Muscle of leg (tissue), 11 donors: ENCODE data around the gene LCE6A. TPM values are rescaled to one million over a fixed set of nuclear protein-coding genes. Genes with fewer than 3 reads are reported as not detected.

Experiments used
- DNase-seq: peaks from one replicate; pipeline ENCODE4 v3.0.0; 2013
- H3K27ac ChIP-seq: one replicate; pipeline ENCODE4 v1.5.1; 2013; ENCODE audit warnings: mild to moderate bottlenecking, low read length, control low read depth
- H3K27me3 ChIP-seq: one replicate; pipeline ENCODE4 v1.6.1; 2013; ENCODE audit warnings: low read length; ENCODE audit not compliant: control insufficient read depth, insufficient read depth
- H3K36me3 ChIP-seq: one replicate; pipeline ENCODE4 v1.6.1; 2013; ENCODE audit warnings: low read length; ENCODE audit not compliant: control insufficient read depth, insufficient read depth
- H3K4me1 ChIP-seq: one replicate; pipeline ENCODE4 v1.6.1; 2013; ENCODE audit warnings: low read length; ENCODE audit not compliant: control insufficient read depth, insufficient read depth
- H3K4me3 ChIP-seq: one replicate; pipeline ENCODE4 v1.5.1; 2013; ENCODE audit warnings: low read length, control low read depth
- H3K9me3 ChIP-seq: replicated peaks from 2 replicates; pipeline ENCODE4 v1.6.1; 2013; ENCODE audit warnings: low read depth, low read length; ENCODE audit not compliant: control insufficient read depth
- WGBS: methylation state at CpG from one replicate; pipeline ENCODE4 v1.1.5; 2013; ENCODE audit warnings: missing lambda C conversion rate; ENCODE audit not compliant: insufficient coverage; 5-methylcytosine and 5-hydroxymethylcytosine counted together
- polyA plus RNA-seq, 8 donors: library from polyadenylated mRNA; unstranded; fragments of 120-200 nt; gene quantifications; one replicate each; pipeline versions ENCODE4 v1.2.1 to v1.2.3, GENCODE V29; 2013; ENCODE audit warnings: inconsistent platforms in 1 of 8, low replicate concordance in 1 of 8; ENCODE audit not compliant: insufficient read length in 8 of 8, insufficient read depth in 1 of 8
- total RNA-seq: library from RNA; stranded (reverse); fragments of 120-200 nt; gene quantifications from one replicate; pipeline ENCODE4 v1.2.4, GENCODE V29; 2013

The LCE6A gene
- total and polyA plus RNA-seq, 9 donors, result not detected

- Histone ChIP-seq H3K36me3 (no peaks in the 10 kb centered on the region), H3K4me1 (no peaks in the 10 kb centered on the region), H3K4me3 (no peak overlapping the region), H3K27ac (no peak overlapping the region), H3K27me3 (no peaks in the 10 kb centered on the region), H3K9me3 (no peaks in the 10 kb centered on the region)
- WGBS, result no CpG with 5 or more reads among the region's 17 CpGs
- peak; percentile 2 for DNase-seq
Measured at GRCh38 chr1:152870831-152871730, 28.4 kb downstream of the LCE6A start.

- Histone ChIP-seq H3K27me3 (no peaks in the 10 kb centered on the region), H3K4me1 (no peaks in the 10 kb centered on the region), H3K36me3 (no peaks in the 10 kb centered on the region), H3K9me3 (no peaks in the 10 kb centered on the region), H3K27ac (no peak overlapping the region), H3K4me3 (no peak overlapping the region)
- WGBS, result 93% methylated on average over 5 of the region's 6 CpGs
- DNase-seq, result no peak
Measured at GRCh38 chr1:152871731-152872126, 29.1 kb downstream of the LCE6A start.

- Histone ChIP-seq H3K4me1 (no peaks in the 10 kb centered on the region), H3K4me3 (no peak overlapping the region), H3K27me3 (no peaks in the 10 kb centered on the region), H3K36me3 (no peaks in the 10 kb centered on the region), H3K27ac (no peak overlapping the region), H3K9me3 (no peaks in the 10 kb centered on the region)
- DNase-seq, result peak; percentile 50
Measured at GRCh38 chr1:152873495-152873894, 30.8 kb downstream of the LCE6A start.

GRCh38 chr1:152876827-152877226 is 34.2 kb downstream of the LCE6A start:
- no peak overlapping the region for H3K4me3 ChIP-seq
- H3K36me3 ChIP-seq, result no peaks in the 10 kb centered on the region
- no peaks in the 10 kb centered on the region for H3K4me1 ChIP-seq
- H3K27me3 ChIP-seq, result no peaks in the 10 kb centered on the region
- no peaks in the 10 kb centered on the region for H3K9me3 ChIP-seq
- H3K27ac ChIP-seq, result no peak overlapping the region
- 63% methylated on average over 1 of the region's 1 CpG for WGBS
- no peak for DNase-seq

- Histone ChIP-seq H3K36me3 (no peaks in the 10 kb centered on the region), H3K27ac (no peak within 1 kb of the TSS)
- 0% methylated on average over 1 of the region's 1 CpG for WGBS
Measured at GRCh38 chr1:152878042-152878441, 35.4 kb downstream of the LCE6A start, which contains the start of gene SMCP. SMCP (plus strand) TSS chr1:152878322; CDS start chr1:152884423, 6,101 bp downstream.

GRCh38 chr1:152879559-152880198 is 37.0 kb downstream of the LCE6A start:
- DNase-seq, result no peak
- Histone ChIP-seq H3K4me1 (no peaks in the 10 kb centered on the region), H3K27me3 (no peaks in the 10 kb centered on the region), H3K27ac (no peak overlapping the region), H3K4me3 (no peak overlapping the region), H3K9me3 (no peaks in the 10 kb centered on the region), H3K36me3 (no peaks in the 10 kb centered on the region)

More at GRCh38 chr1:152878042-152878441, 35.4 kb downstream of the LCE6A start, which contains the start of gene SMCP:
- Histone ChIP-seq H3K4me3 (no peak within 1 kb of the TSS), H3K9me3 (no peaks in the 10 kb centered on the region), H3K27me3 (no peaks in the 10 kb centered on the region), H3K4me1 (no peaks in the 10 kb centered on the region)
- no peak for DNase-seq

GRCh38 chr1:152880316-152880715 is 37.7 kb downstream of the LCE6A start:
- no peak overlapping the region for H3K27ac ChIP-seq
- H3K36me3 ChIP-seq, result no peaks in the 10 kb centered on the region
- DNase-seq, result no peak
- H3K4me1 ChIP-seq, result no peaks in the 10 kb centered on the region
- no peaks in the 10 kb centered on the region for H3K27me3 ChIP-seq
- WGBS, result 97% methylated on average over 3 of the region's 4 CpGs
- H3K4me3 ChIP-seq, result no peak overlapping the region
- no peaks in the 10 kb centered on the region for H3K9me3 ChIP-seq

GRCh38 chr1:152880907-152881306 is 38.3 kb downstream of the LCE6A start:
- H3K4me3 ChIP-seq, result no peak overlapping the region
- no peak overlapping the region for H3K27ac ChIP-seq
- WGBS, result 74% methylated on average over 4 of the region's 5 CpGs
- H3K4me1 ChIP-seq, result no peaks in the 10 kb centered on the region
- H3K9me3 ChIP-seq, result no peaks in the 10 kb centered on the region
- no peaks in the 10 kb centered on the region for H3K36me3 ChIP-seq
- DNase-seq, result no peak
- no peaks in the 10 kb centered on the region for H3K27me3 ChIP-seq

- no peaks in the 10 kb centered on the region for H3K9me3 ChIP-seq
- no peaks in the 10 kb centered on the region for H3K4me1 ChIP-seq
- no peaks in the 10 kb centered on the region for H3K36me3 ChIP-seq
Measured at GRCh38 chr1:152884085-152884484, 41.4 kb downstream of the LCE6A start.

GRCh38 chr1:152884506-152884905 is 41.9 kb downstream of the LCE6A start:
- WGBS, result no CpG with 5 or more reads among the region's 1 CpG
- H3K4me3 ChIP-seq, result no peak overlapping the region
- no peak for DNase-seq

More at GRCh38 chr1:152884085-152884484, 41.4 kb downstream of the LCE6A start:
- H3K27ac ChIP-seq, result no peak overlapping the region
- no peak for DNase-seq
- no peaks in the 10 kb centered on the region for H3K27me3 ChIP-seq
- H3K4me3 ChIP-seq, result no peak overlapping the region

More at GRCh38 chr1:152884506-152884905, 41.9 kb downstream of the LCE6A start:
- H3K36me3 ChIP-seq, result no peaks in the 10 kb centered on the region
- H3K27me3 ChIP-seq, result no peaks in the 10 kb centered on the region
- H3K9me3 ChIP-seq, result no peaks in the 10 kb centered on the region
- no peaks in the 10 kb centered on the region for H3K4me1 ChIP-seq
- H3K27ac ChIP-seq, result no peak overlapping the region
